Activated CD8-positive, alpha-beta memory T cell treated with anti-CD3 and anti-CD28 coated beads, Interleukin-2, amount 10 ng/mL, durations not matched to agents 7 days and 5 days (primary cell): ENCODE measurements around the gene CCR8. TPM values are rescaled to one million over a fixed set of nuclear protein-coding genes. Genes with fewer than 3 reads are reported as not detected.
"Not testable (repeated sequence)": the region's sequence is repeated elsewhere in the genome, so short reads cannot be mapped to it uniquely, and the experiment has no call there.

Source experiments
- ATAC-seq: fragments of 150-1000 bp; cut with Tn5 transposase; one replicate; pipeline ENCODE4 v1.10.0; 2021; ENCODE audit warnings: moderate library complexity
- CTCF ChIA-PET: fragments of 350-600 bp; sonication (Branson Sonifier 250); formaldehyde crosslinking; loops from one replicate; lab custom pipeline; 2021; ENCODE audit warnings: antibody characterized with exemption; lab: Charles Lee
- DNase-seq: peaks from one replicate; pipeline ENCODE4 v3.0.0-alpha.2; 2020
- H3K27ac Mint-ChIP-seq: one replicate; pipeline ENCODE4 v1.8.0; 2021; ENCODE audit warnings: mild to moderate bottlenecking, mixed read lengths
- H3K27me3 Mint-ChIP-seq: one replicate; pipeline ENCODE4 v1.8.0; 2021; ENCODE audit warnings: mixed read lengths
- H3K36me3 Mint-ChIP-seq: one replicate; pipeline ENCODE4 v1.8.0; 2021; ENCODE audit warnings: mild to moderate bottlenecking, mixed read lengths
- H3K4me1 Mint-ChIP-seq: one replicate; pipeline ENCODE4 v1.8.0; 2021; ENCODE audit warnings: mixed read lengths
- H3K4me3 Mint-ChIP-seq: one replicate; pipeline ENCODE4 v1.8.0; 2021; ENCODE audit warnings: mild to moderate bottlenecking, moderate library complexity, mixed read lengths
- H3K9me3 Mint-ChIP-seq: one replicate; pipeline ENCODE4 v1.8.0; 2022; ENCODE audit warnings: low read depth, mixed read lengths
- total RNA-seq, 2 experiments: library from RNA; stranded (reverse); gene quantifications; one replicate each; pipeline ENCODE4 v1.2.3, GENCODE V29; 2021

The CCR8 gene
- total RNA-seq, 2 experiments from 2014 or later: 3.7 to 47.6 TPM

DNA sequence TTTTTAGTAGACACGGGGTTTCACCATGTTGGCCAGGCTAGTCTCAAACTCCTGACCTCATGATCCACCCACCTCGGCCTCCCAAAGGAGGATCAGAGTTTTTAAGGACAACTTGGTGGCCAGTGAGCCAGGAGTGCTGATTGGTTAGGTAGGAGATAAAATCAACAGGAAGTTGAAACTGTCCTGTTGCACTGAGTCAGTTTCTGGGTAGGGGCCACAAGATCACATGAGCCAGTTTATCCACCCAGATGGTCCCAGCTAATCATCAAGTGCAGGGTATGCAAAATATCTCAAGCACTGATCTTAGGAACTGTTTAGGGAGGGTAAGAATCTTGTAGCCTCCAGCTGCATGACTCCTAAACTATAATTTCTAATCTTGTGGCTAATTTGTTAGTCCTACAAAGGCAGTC lies 7.9 kb upstream of the CCR8 start:
- Mint-ChIP-seq H3K27me3 (peaks cover 13% of the 10 kb centered on the region), H3K36me3 (peaks cover 29% of the 10 kb centered on the region), H3K4me1 (peaks cover 53% of the 10 kb centered on the region), H3K27ac (peak overlapping the region; percentile 62)
- ATAC-seq (peak; percentile 69), DNase-seq (peak; percentile 56)
- CTCF ChIA-PET: interaction anchor here (0.8 to 1.0 kb wide), 3 partner anchors 30 to 63 kb away, joined by 3 to 5 read pairs (median 4); no protein-coding TSS in a partner anchor
- H3K9me3 Mint-ChIP-seq, H3K4me3 Mint-ChIP-seq: not testable (repeated sequence)

- H3K4me1 Mint-ChIP-seq: peaks cover 60% of the 10 kb centered on the region
Measured at GRCh38 chr3:39322209-39322715, 7.2 kb upstream of the CCR8 start.

GRCh38 chr3:39322936-39323335 lies 6.6 kb upstream of the CCR8 start:
- Mint-ChIP-seq H3K4me3 (no peak overlapping the region), H3K9me3 (no peaks in the 10 kb centered on the region), H3K27ac (peak overlapping the region; percentile 63), H3K36me3 (peaks cover 23% of the 10 kb centered on the region), H3K27me3 (peaks cover 13% of the 10 kb centered on the region), H3K4me1 (peaks cover 67% of the 10 kb centered on the region)
- no peak for DNase-seq
- CTCF ChIA-PET: interaction anchor here (0.8 to 1.6 kb wide), 3 partner anchors 35 to 62 kb away, joined by 3 read pairs; no protein-coding TSS in a partner anchor
- ATAC-seq: no peak

More at GRCh38 chr3:39322209-39322715, 7.2 kb upstream of the CCR8 start:
- Mint-ChIP-seq H3K27ac (peak overlapping the region; percentile 62), H3K27me3 (peaks cover 13% of the 10 kb centered on the region), H3K36me3 (peaks cover 27% of the 10 kb centered on the region)
- DNase-seq, H3K9me3 Mint-ChIP-seq, ATAC-seq, H3K4me3 Mint-ChIP-seq: not testable (repeated sequence)
- CTCF ChIA-PET: interaction anchor here (0.8 to 1.0 kb wide), 3 partner anchors 56 to 62 kb away, joined by 3 to 4 read pairs (median 3); no protein-coding TSS in a partner anchor

GRCh38 chr3:39323494-39323893 lies 6.0 kb upstream of the CCR8 start:
- Mint-ChIP-seq H3K27me3 (peaks cover 13% of the 10 kb centered on the region), H3K36me3 (peaks cover 25% of the 10 kb centered on the region), H3K9me3 (no peaks in the 10 kb centered on the region), H3K4me1 (peaks cover 72% of the 10 kb centered on the region), H3K27ac (peak overlapping the region; percentile 63), H3K4me3 (no peak overlapping the region)
- ATAC-seq (no peak), DNase-seq (no peak)
- CTCF ChIA-PET: interaction anchor here (0.6 to 1.6 kb wide), 3 partner anchors 24 to 61 kb away, joined by 3 to 4 read pairs (median 3); no protein-coding TSS in a partner anchor

GRCh38 chr3:39325236-39325635 lies 4.3 kb upstream of the CCR8 start:
- Mint-ChIP-seq H3K4me3 (no peak overlapping the region), H3K4me1 (peaks cover 82% of the 10 kb centered on the region), H3K36me3 (peaks cover 22% of the 10 kb centered on the region), H3K27me3 (peaks cover 6% of the 10 kb centered on the region), H3K9me3 (no peaks in the 10 kb centered on the region), H3K27ac (peak overlapping the region; percentile 38)
- ATAC-seq (peak; percentile 26), DNase-seq (no peak)
- CTCF ChIA-PET: interaction anchor here (0.8 kb wide), 1 partner anchor 20 kb away, joined by 3 read pairs; no protein-coding TSS in a partner anchor

- no peaks in the 10 kb centered on the region for H3K9me3 Mint-ChIP-seq
- ATAC-seq: peak; percentile 34
- peaks cover 14% of the 10 kb centered on the region for H3K36me3 Mint-ChIP-seq
- peaks cover 75% of the 10 kb centered on the region for H3K4me1 Mint-ChIP-seq
- H3K4me3 Mint-ChIP-seq: peak overlapping the region; percentile 19
- H3K27me3 Mint-ChIP-seq: no peaks in the 10 kb centered on the region
- peak; percentile 46 for DNase-seq
- CTCF ChIA-PET: interaction anchor here (0.8 kb wide), 1 partner anchor 19 kb away, joined by 3 read pairs; no protein-coding TSS in a partner anchor
- H3K27ac Mint-ChIP-seq: peak overlapping the region; percentile 72
Measured at GRCh38 chr3:39327053-39327745, 2.3 kb upstream of the CCR8 start.

DNA sequence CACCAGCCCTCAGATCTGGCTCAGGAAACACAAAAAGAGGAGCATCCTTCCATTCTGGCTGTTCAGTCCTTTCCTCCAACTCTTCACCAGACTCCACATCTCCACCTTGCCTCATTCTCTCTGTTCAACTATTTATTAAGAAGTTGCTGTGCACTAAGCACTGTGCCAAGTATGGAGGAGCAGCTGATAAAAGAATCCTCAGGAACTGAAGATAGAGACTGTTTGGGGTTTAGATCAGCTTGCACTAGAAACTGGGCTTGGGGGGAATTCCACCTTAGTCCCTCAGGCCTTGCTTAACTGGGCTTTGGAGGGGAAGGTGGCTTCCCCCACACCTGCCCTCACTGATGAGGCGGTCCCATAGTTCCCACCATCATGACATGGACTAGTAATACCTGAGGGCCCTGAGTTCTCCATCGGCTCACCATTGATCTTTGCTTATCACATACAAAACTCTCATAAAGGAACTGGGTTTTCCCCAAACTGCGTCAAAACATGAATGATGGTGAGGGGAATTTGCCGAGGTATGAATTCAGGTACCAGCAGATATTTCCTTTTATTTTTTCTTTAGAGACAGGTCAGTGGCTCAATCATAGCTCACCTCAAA lies 1.7 kb upstream of the CCR8 start:
- CTCF ChIA-PET: interaction anchor here (1.1 kb wide), 1 partner anchor 36 kb away, joined by 3 read pairs; no protein-coding TSS in a partner anchor
- Mint-ChIP-seq H3K27me3 (no peaks in the 10 kb centered on the region), H3K4me1 (peaks cover 77% of the 10 kb centered on the region)

DNA sequence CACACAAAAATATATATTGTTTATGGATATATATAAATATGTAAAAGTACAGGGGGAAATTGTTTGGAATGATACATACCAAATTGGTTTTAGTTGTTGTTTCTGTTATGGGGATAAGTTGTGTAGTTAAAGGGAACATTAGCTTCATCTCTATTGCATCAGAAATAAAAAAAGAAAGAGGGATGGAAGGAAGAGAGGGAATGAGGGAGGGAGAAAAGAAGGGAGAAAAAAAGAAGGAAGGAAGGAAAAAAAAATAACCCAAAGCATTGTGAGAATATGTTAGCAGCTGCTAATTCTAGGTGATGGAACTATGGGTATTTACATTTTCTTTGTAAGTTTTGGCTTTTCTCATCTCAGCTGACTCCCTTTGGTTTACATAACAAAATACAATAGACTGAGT lies 1.3 kb downstream of the CCR8 start:
- DNase-seq (no peak), ATAC-seq (no peak)
- Mint-ChIP-seq H3K27ac (peak overlapping the region; percentile 52), H3K36me3 (peaks cover 29% of the 10 kb centered on the region), H3K4me1 (peaks cover 71% of the 10 kb centered on the region), H3K27me3 (no peaks in the 10 kb centered on the region), H3K4me3 (peak overlapping the region; percentile 42), H3K9me3 (no peaks in the 10 kb centered on the region)
- CTCF ChIA-PET: interaction anchor here (1.7 kb wide), 1 partner anchor 15 kb away, joined by 3 read pairs; no protein-coding TSS in a partner anchor

More for the DNA sequence above, 1.7 kb upstream of the CCR8 start:
- Mint-ChIP-seq H3K4me3 (no peak overlapping the region), H3K9me3 (no peaks in the 10 kb centered on the region), H3K36me3 (peaks cover 17% of the 10 kb centered on the region), H3K27ac (peak overlapping the region; percentile 72)
- ATAC-seq (no peak), DNase-seq (no peak)

DNA sequence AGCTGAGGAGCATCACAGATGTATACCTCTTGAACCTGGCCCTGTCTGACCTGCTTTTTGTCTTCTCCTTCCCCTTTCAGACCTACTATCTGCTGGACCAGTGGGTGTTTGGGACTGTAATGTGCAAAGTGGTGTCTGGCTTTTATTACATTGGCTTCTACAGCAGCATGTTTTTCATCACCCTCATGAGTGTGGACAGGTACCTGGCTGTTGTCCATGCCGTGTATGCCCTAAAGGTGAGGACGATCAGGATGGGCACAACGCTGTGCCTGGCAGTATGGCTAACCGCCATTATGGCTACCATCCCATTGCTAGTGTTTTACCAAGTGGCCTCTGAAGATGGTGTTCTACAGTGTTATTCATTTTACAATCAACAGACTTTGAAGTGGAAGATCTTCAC lies 3.0 kb downstream of the CCR8 start:
- DNase-seq (no peak), ATAC-seq (no peak)
- H3K36me3 Mint-ChIP-seq: peaks cover 30% of the 10 kb centered on the region
- H3K4me1 Mint-ChIP-seq: peaks cover 59% of the 10 kb centered on the region
- no peak overlapping the region for H3K4me3 Mint-ChIP-seq
- CTCF ChIA-PET: interaction anchor here (1.5 kb wide), 1 partner anchor 15 kb away, joined by 3 read pairs; no protein-coding TSS in a partner anchor
- no peaks in the 10 kb centered on the region for H3K9me3 Mint-ChIP-seq
- H3K27ac Mint-ChIP-seq: no peak overlapping the region
- no peaks in the 10 kb centered on the region for H3K27me3 Mint-ChIP-seq

DNA sequence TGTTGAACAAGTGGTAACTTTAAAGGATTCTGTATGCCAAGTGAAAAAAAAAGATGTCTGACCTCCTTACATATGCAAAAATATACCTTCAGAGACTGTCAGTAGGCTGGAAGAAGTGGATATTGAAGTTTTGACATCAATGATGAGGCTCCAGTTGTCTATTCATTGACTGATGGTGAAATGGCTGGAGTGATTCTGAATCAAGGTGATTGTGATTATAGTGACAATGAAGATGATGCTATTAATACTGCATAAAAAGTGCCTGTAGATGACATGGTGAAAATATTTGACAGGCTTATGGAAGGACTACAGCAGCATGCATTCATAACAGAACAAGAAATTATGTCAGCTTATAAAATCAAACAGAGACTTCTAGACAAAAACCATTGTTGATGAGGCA lies 4.1 kb downstream of the CCR8 start:
- Mint-ChIP-seq H3K4me1 (peaks cover 48% of the 10 kb centered on the region), H3K4me3 (no peak overlapping the region), H3K9me3 (no peaks in the 10 kb centered on the region), H3K36me3 (peaks cover 29% of the 10 kb centered on the region), H3K27me3 (no peaks in the 10 kb centered on the region), H3K27ac (no peak overlapping the region)
- DNase-seq (no peak), ATAC-seq (no peak)
- CTCF ChIA-PET: interaction anchor here (0.7 kb wide), 1 partner anchor 14 kb away, joined by 3 read pairs; no protein-coding TSS in a partner anchor

- H3K36me3 Mint-ChIP-seq: peaks cover 30% of the 10 kb centered on the region
- no peak overlapping the region for H3K27ac Mint-ChIP-seq
- H3K9me3 Mint-ChIP-seq: no peaks in the 10 kb centered on the region
- CTCF ChIA-PET: interaction anchor here (0.7 to 0.9 kb wide), 2 partner anchors 14 to 46 kb away, joined by 3 read pairs; no protein-coding TSS in a partner anchor
- H3K27me3 Mint-ChIP-seq: no peaks in the 10 kb centered on the region
- DNase-seq: no peak
- ATAC-seq: no peak
- H3K4me3 Mint-ChIP-seq: no peak overlapping the region
- peaks cover 45% of the 10 kb centered on the region for H3K4me1 Mint-ChIP-seq
Measured at GRCh38 chr3:39334205-39334604, 4.7 kb downstream of the CCR8 start.

- no peaks in the 10 kb centered on the region for H3K9me3 Mint-ChIP-seq
- ATAC-seq: no peak
- CTCF ChIA-PET: no interaction called here
Measured at GRCh38 chr3:39338201-39338600, 8.7 kb downstream of the CCR8 start.

DNA sequence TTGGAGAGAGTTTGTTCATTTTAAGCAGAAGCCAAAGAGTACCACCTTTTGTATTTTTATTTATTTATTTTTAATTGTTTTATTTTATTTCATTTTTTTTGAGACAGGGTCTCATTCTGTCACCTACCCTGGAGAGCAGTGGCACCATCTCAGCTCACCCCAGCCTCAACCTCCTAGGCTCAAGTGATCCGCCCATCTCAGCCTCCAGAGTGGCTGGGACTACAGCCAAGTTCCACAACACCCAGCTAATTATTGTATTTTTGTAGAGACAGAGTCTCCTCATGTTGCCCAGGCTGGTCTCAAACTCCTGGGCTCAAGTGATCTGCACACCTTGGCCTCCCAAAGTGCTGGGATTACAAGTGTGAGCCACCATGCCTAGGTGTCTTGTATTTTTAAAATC lies 9.6 kb downstream of the CCR8 start:
- no peak overlapping the region for H3K27ac Mint-ChIP-seq
- CTCF ChIA-PET: interaction anchor here (1.1 to 1.5 kb wide), 2 partner anchors 19 to 47 kb away, joined by 3 read pairs; no protein-coding TSS in a partner anchor
- peaks cover 17% of the 10 kb centered on the region for H3K36me3 Mint-ChIP-seq
- no peak for ATAC-seq
- no peaks in the 10 kb centered on the region for H3K27me3 Mint-ChIP-seq
- no peak overlapping the region for H3K4me3 Mint-ChIP-seq
- no peak for DNase-seq
- H3K9me3 Mint-ChIP-seq: no peaks in the 10 kb centered on the region
- peaks cover 26% of the 10 kb centered on the region for H3K4me1 Mint-ChIP-seq

More at GRCh38 chr3:39338201-39338600, 8.7 kb downstream of the CCR8 start:
- Mint-ChIP-seq H3K36me3 (peaks cover 23% of the 10 kb centered on the region), H3K4me3 (no peak overlapping the region), H3K27ac (no peak overlapping the region), H3K27me3 (no peaks in the 10 kb centered on the region), H3K4me1 (peaks cover 24% of the 10 kb centered on the region)
- DNase-seq: no peak
